HCT116 (cell line): Measurements from ENCODE around the gene POLN. TPM values are rescaled to one million over a fixed set of nuclear protein-coding genes. Genes with fewer than 3 reads are reported as not detected.

Experiments used
- ATAC-seq: fragments of 200-7000 bp; cut with Tn5 transposase; 2 replicates; pipeline ENCODE4 v1.9.1; 2020; ENCODE audit warnings: mild to moderate bottlenecking, moderate library complexity
- BruUV-seq: library from RNA; stranded (reverse); fragments of 400-500 nt; replicated peaks from 2 replicates; lab custom pipeline; 2021; lab: Mats Ljungman, UMichigan
- CTCF ChIA-PET: fragments of 300-600 bp; sonication (Branson Sonifier 250); formaldehyde crosslinking; loops from one replicate; lab custom pipeline; 2021; ENCODE audit warnings: antibody characterized with exemption; lab: Charles Lee
- POLR2A ChIA-PET: fragments of 300-600, 350-600 bp; sonication (Branson Sonifier 250); formaldehyde crosslinking; loops from one replicate; lab custom pipeline; 2021; ENCODE audit warnings: antibody characterized with exemption; lab: Charles Lee
- RAD21 ChIA-PET, 2 experiments: fragments of 300-600 bp; sonication (Branson Sonifier 250); formaldehyde crosslinking; loops; one replicate each; lab custom pipeline; 2023; ENCODE audit warnings: low total read pairs in 2 of 2; ENCODE audit not compliant: uncharacterized antibody in 2 of 2, unreplicated experiment in 2 of 2, low non-redundant PET in 1 of 2; lab: Charles Lee
- DNase-seq: peaks from one replicate; pipeline ENCODE4 v3.0.0-alpha.2; 2010; ENCODE audit warnings: low read depth, low spot score
- H2AFZ ChIP-seq: fragments of 200-600 bp; shearing (Covaris generic), sonication (generic); 2 replicates; pipeline ENCODE4 v1.6.1; 2017; ENCODE audit warnings: low read depth, mixed run types, mixed read lengths, antibody characterized with exemption, low read length; ENCODE audit not compliant: poor library complexity, severe bottlenecking
- H3K27ac ChIP-seq: 2 replicates; pipeline ENCODE4 v1.5.1; 2012; ENCODE audit warnings: low read depth, low read length
- H3K27me3 ChIP-seq: fragments of 200-600 bp; sonication (generic); 2 replicates; pipeline ENCODE4 v1.6.1; 2016; ENCODE audit warnings: mixed run types, low read length, mixed read lengths; ENCODE audit not compliant: insufficient read depth
- H3K36me3 ChIP-seq, 2 experiments: fragments of 200-500 bp in 1 of 2; fragments of 200-600 bp in 1 of 2; sonication (Bioruptor generic) in 1 of 2; sonication (generic) in 1 of 2; 2 replicates each; pipeline versions ENCODE4 v1.5.1 to v1.6.1; 2014 to 2016; ENCODE audit warnings: low read length in 2 of 2, inconsistent platforms in 1 of 2, mixed read lengths in 1 of 2, mixed run types in 1 of 2; ENCODE audit not compliant: insufficient read depth in 2 of 2, control insufficient read depth in 1 of 2
- H3K4me1 ChIP-seq, 2 experiments: fragments of 200-600 bp in 1 of 2; sonication (generic) in 1 of 2; 2 replicates each; pipeline versions ENCODE4 v1.5.1 to v1.6.1; 2012 to 2017; ENCODE audit warnings: low read length in 2 of 2, inconsistent platforms in 1 of 2, mild to moderate bottlenecking in 1 of 2, mixed read lengths in 1 of 2, mixed run types in 1 of 2, moderate library complexity in 1 of 2; ENCODE audit not compliant: insufficient read depth in 2 of 2, control insufficient read depth in 1 of 2
- H3K4me2 ChIP-seq: fragments of 200-600 bp; sonication (generic); 2 replicates; pipeline ENCODE4 v1.6.1; 2017; ENCODE audit warnings: mixed run types, low read length, mixed read lengths
- H3K4me3 ChIP-seq, 2 experiments: fragments of 200-600 bp in 1 of 2; sonication (generic) in 1 of 2; replicated peaks in 1 of 2; 2 replicates each; pipeline ENCODE4 v1.5.1; 2011 to 2016; ENCODE audit warnings: low read length in 2 of 2, control low read depth in 1 of 2, low read depth in 1 of 2, mild to moderate bottlenecking in 1 of 2, mixed read lengths in 1 of 2, mixed run types in 1 of 2
- H3K79me2 ChIP-seq: fragments of 200-600 bp; sonication (generic); 2 replicates; pipeline ENCODE4 v1.6.1; 2017; ENCODE audit warnings: mild to moderate bottlenecking, mixed run types, low read length, moderate library complexity, mixed read lengths; ENCODE audit not compliant: insufficient read depth
- H3K9ac ChIP-seq: fragments of 200-600 bp; sonication (generic); 2 replicates; pipeline ENCODE4 v1.6.1; 2016; ENCODE audit warnings: low read length, mixed read lengths
- H3K9me2 ChIP-seq: fragments of 200-600 bp; sonication (generic), shearing (Covaris generic); 2 replicates; pipeline ENCODE4 v1.6.1; 2017; ENCODE audit warnings: mixed run types, mild to moderate bottlenecking, moderate library complexity; ENCODE audit not compliant: insufficient read depth
- H3K9me3 ChIP-seq, 2 experiments: fragments of 200-500 bp in 1 of 2; fragments of 200-600 bp in 1 of 2; sonication (Bioruptor generic) in 1 of 2; sonication (generic) in 1 of 2; 2 replicates each; pipeline ENCODE4 v1.6.1; 2014 to 2017; ENCODE audit warnings: low read length in 2 of 2, mixed read lengths in 2 of 2, inconsistent platforms in 1 of 2, low read depth in 1 of 2, mild to moderate bottlenecking in 1 of 2, mixed run types in 1 of 2, moderate library complexity in 1 of 2; ENCODE audit not compliant: control insufficient read depth in 1 of 2, insufficient read depth in 1 of 2
- H4K20me1 ChIP-seq: fragments of 200-600 bp; sonication (generic), shearing (Covaris generic); 2 replicates; pipeline ENCODE4 v1.6.1; 2017; ENCODE audit warnings: mixed run types, mild to moderate bottlenecking, moderate library complexity; ENCODE audit not compliant: insufficient read depth
- ATF3 ChIP-seq: IDR thresholded peaks from 2 replicates; pipeline ENCODE4 v1.6.1; 2012
- CBX3 ChIP-seq: IDR thresholded peaks from 2 replicates; pipeline ENCODE4 v1.6.1; 2012; ENCODE audit warnings: low read depth
- CEBPB ChIP-seq: IDR thresholded peaks from 2 replicates; pipeline ENCODE4 v1.6.1; 2012; ENCODE audit warnings: low read depth
- CTCF ChIP-seq, 3 experiments: fragments of 200-600 bp in 1 of 3; sonication (generic) in 1 of 3; IDR thresholded peaks in 2 of 3; conservative IDR thresholded peaks in 1 of 3; 2 replicates each; pipeline ENCODE4 v1.5.1; 2012 to 2017; ENCODE audit warnings: low read depth in 2 of 3, low read length in 2 of 3, antibody characterized with exemption in 1 of 3, borderline replicate concordance in 1 of 3, control low read depth in 1 of 3, mild to moderate bottlenecking in 1 of 3, mixed read lengths in 1 of 3, mixed run types in 1 of 3, moderate library complexity in 1 of 3; ENCODE audit not compliant: insufficient read depth in 1 of 3
- EGR1 ChIP-seq: IDR thresholded peaks from 2 replicates; pipeline ENCODE4 v1.6.1; 2012; ENCODE audit warnings: low read depth
- EZH2 ChIP-seq: fragments of 200-600 bp; sonication (generic); IDR thresholded peaks from 2 replicates; pipeline ENCODE4 v1.6.1; 2017; ENCODE audit warnings: antibody characterized with exemption, mixed run types
- EZH2phosphoT487 ChIP-seq: fragments of 200-600 bp; IDR thresholded peaks from 2 replicates; pipeline ENCODE4 v1.6.1; 2018; ENCODE audit warnings: antibody characterized with exemption, borderline replicate concordance
- JUND ChIP-seq: IDR thresholded peaks from 2 replicates; pipeline ENCODE4 v1.6.1; 2012
- RAD21 ChIP-seq: IDR thresholded peaks from 2 replicates; pipeline ENCODE4 v1.6.1; 2012; ENCODE audit warnings: low read depth, mild to moderate bottlenecking
- REST ChIP-seq: IDR thresholded peaks from 2 replicates; pipeline ENCODE4 v1.6.1; 2012; ENCODE audit warnings: low read depth
- SIN3A ChIP-seq: IDR thresholded peaks from 2 replicates; pipeline ENCODE4 v1.6.1; 2012; ENCODE audit warnings: low read depth
- SP1 ChIP-seq: IDR thresholded peaks from 2 replicates; pipeline ENCODE4 v1.6.1; 2012; ENCODE audit warnings: low read depth
- SRF ChIP-seq: IDR thresholded peaks from 2 replicates; pipeline ENCODE4 v1.6.1; 2012; ENCODE audit warnings: low read depth
- YY1 ChIP-seq: IDR thresholded peaks from 2 replicates; pipeline ENCODE4 v1.6.1; 2011; ENCODE audit warnings: low read length, low read depth, moderate library complexity, mild to moderate bottlenecking; ENCODE audit not compliant: insufficient replicate concordance; ENCODE audit errors: extremely low read depth
- intact Hi-C: fragments of 100-400 bp; cut with micrococcal nuclease; formaldehyde crosslinking; loops from 2 replicates; pipeline ENCODE4 v1.10.0; 2022
- total RNA-seq: library from RNA; stranded (reverse); gene quantifications from one replicate; pipeline ENCODE4 v1.2.1, GENCODE V29; 2021; ENCODE audit not compliant: unreplicated experiment

The POLN gene
- total RNA-seq, 1 experiment from 2014 or later = 3.1 TPM

GRCh38 chr4:2126309-2127043 is 115.4 kb downstream of the POLN start:
- Histone ChIP-seq H3K4me3 (no peak overlapping the region), H4K20me1 (no peaks in the 10 kb centered on the region), H3K36me3 (no peaks in the 10 kb centered on the region), H3K27ac (no peak overlapping the region), H2AFZ (no peak overlapping the region), H3K9me3 (no peaks in the 10 kb centered on the region; a peak in 1 of 4 replicates), H3K9ac (no peak overlapping the region), H3K4me1 (no peaks in the 10 kb centered on the region), H3K27me3 (no peaks in the 10 kb centered on the region), H3K4me2 (no peak overlapping the region), H3K9me2 (no peaks in the 10 kb centered on the region), H3K79me2 (no peaks in the 10 kb centered on the region)
- ATAC-seq = no peak
- TF ChIP-seq REST (no peak), YY1 (no peak), EZH2phosphoT487 (no peak), SP1 (no peak)
- intact Hi-C loops = no loop called here
- no peak for DNase-seq
- ChIA-PET RAD21 (no interaction called here), POLR2A (no interaction called here), CTCF (no interaction called here)
- no TSS peak for BruUV-seq

GRCh38 chr4:2125831-2126230 is 116.1 kb downstream of the POLN start:
- TF ChIP-seq JUND (no peak), EZH2 (no peak), SRF (no peak), RAD21 (no peak), SP1 (no peak), CTCF (IDR thresholded peaks at IDR 0.05 in 2 of 3, conservative IDR thresholded peaks at IDR 0.05 in 1 of 3; ENCODE audit: borderline replicate concordance in 1 of 3, insufficient read depth in 1 of 3, low read depth in 2 of 3, low read length in 2 of 3) (no peak), ATF3 (no peak), CEBPB (no peak), EGR1 (no peak), SIN3A (no peak), CBX3 (no peak)
- ATAC-seq = no peak
- no TSS peak for BruUV-seq
- no peak overlapping the region for H3K27ac ChIP-seq
- no peaks in the 10 kb centered on the region for H3K9me3 ChIP-seq
- no peak overlapping the region for H2AFZ ChIP-seq
- H3K79me2 ChIP-seq = no peaks in the 10 kb centered on the region
- H3K4me3 ChIP-seq = no peak overlapping the region
- no peak overlapping the region for H3K4me2 ChIP-seq
- no peaks in the 10 kb centered on the region for H3K4me1 ChIP-seq
- ChIA-PET POLR2A (no interaction called here), CTCF (no interaction called here), RAD21 (no interaction called here)
- no peaks in the 10 kb centered on the region for H3K9me2 ChIP-seq
- H4K20me1 ChIP-seq = no peaks in the 10 kb centered on the region
- DNase-seq = no peak
- H3K9ac ChIP-seq = no peak overlapping the region
- H3K36me3 ChIP-seq = no peaks in the 10 kb centered on the region
- intact Hi-C loops = no loop called here
- no peaks in the 10 kb centered on the region for H3K27me3 ChIP-seq
